Astrocyte (in vitro differentiated cells and primary cell): ENCODE results near the gene GSTCD. TPM values are rescaled to one million over a fixed set of nuclear protein-coding genes. Genes with fewer than 3 reads are reported as not detected.
"Not testable (repeated sequence)": the region's sequence is repeated elsewhere in the genome, so short reads cannot be mapped to it uniquely, and the experiment has no call there.

ENCODE experiments used
- DNase-seq: peaks from one replicate; pipeline ENCODE4 v3.0.0-alpha.2; 2010; ENCODE audit warnings: low read depth
- FAIRE-seq: peaks from 2 replicates; lab custom pipeline; 2011; peaks lifted over from hg19 to GRCh38; lab: Jason Lieb, UNC
- H2AFZ ChIP-seq: 2 replicates; pipeline ENCODE4 v1.6.0; 2012; ENCODE audit warnings: low read depth, low read length, inconsistent platforms
- H3K27ac ChIP-seq: 2 replicates; pipeline ENCODE4 v1.5.1; 2011; ENCODE audit warnings: low read depth, low read length, inconsistent platforms
- H3K27me3 ChIP-seq: 2 replicates; pipeline ENCODE4 v1.6.0; 2011; ENCODE audit warnings: low read length, inconsistent platforms; ENCODE audit not compliant: insufficient read depth
- H3K36me3 ChIP-seq: 2 replicates; pipeline ENCODE4 v1.5.1; 2011; ENCODE audit warnings: low read length, inconsistent platforms; ENCODE audit not compliant: insufficient read depth
- H3K4me1 ChIP-seq: 2 replicates; pipeline ENCODE4 v1.5.1; 2011; ENCODE audit warnings: low read length, inconsistent platforms; ENCODE audit not compliant: insufficient read depth
- H3K4me2 ChIP-seq: 2 replicates; pipeline ENCODE4 v1.6.0; 2012; ENCODE audit warnings: low read length, inconsistent platforms
- H3K4me3 ChIP-seq: 2 replicates; pipeline ENCODE4 v1.5.1; 2011; ENCODE audit warnings: low read depth, mild to moderate bottlenecking, low read length, inconsistent platforms; ENCODE audit not compliant: insufficient read depth
- H3K79me2 ChIP-seq: 2 replicates; pipeline ENCODE4 v1.6.0; 2012; ENCODE audit warnings: mild to moderate bottlenecking, low read length, inconsistent platforms; ENCODE audit not compliant: insufficient read depth
- H3K9ac ChIP-seq: 2 replicates; pipeline ENCODE4 v1.6.0; 2012; ENCODE audit warnings: mild to moderate bottlenecking, low read length, inconsistent platforms
- H3K9me3 ChIP-seq: 2 replicates; pipeline ENCODE4 v1.5.1; 2012; ENCODE audit warnings: low read depth, mild to moderate bottlenecking, low read length, inconsistent platforms; ENCODE audit not compliant: insufficient read depth
- H4K20me1 ChIP-seq: 2 replicates; pipeline ENCODE4 v1.6.0; 2012; ENCODE audit warnings: low read length, inconsistent platforms; ENCODE audit not compliant: insufficient read depth
- H3K27ac Mint-ChIP-seq: one replicate; pipeline ENCODE4 v1.8.0; 2021; ENCODE audit warnings: mild to moderate bottlenecking, mixed read lengths; ENCODE audit not compliant: unreplicated experiment
- H3K27me3 Mint-ChIP-seq: one replicate; pipeline ENCODE4 v1.8.0; 2021; ENCODE audit warnings: low read depth, mixed read lengths; ENCODE audit not compliant: unreplicated experiment
- H3K36me3 Mint-ChIP-seq: one replicate; pipeline ENCODE4 v1.8.0; 2021; ENCODE audit warnings: low read depth, mixed read lengths; ENCODE audit not compliant: unreplicated experiment
- H3K4me1 Mint-ChIP-seq: one replicate; pipeline ENCODE4 v1.8.0; 2021; ENCODE audit warnings: low read depth, mixed read lengths; ENCODE audit not compliant: unreplicated experiment
- H3K4me3 Mint-ChIP-seq: one replicate; pipeline ENCODE4 v1.8.0; 2021; ENCODE audit warnings: mild to moderate bottlenecking, moderate library complexity, mixed read lengths; ENCODE audit not compliant: unreplicated experiment
- H3K9me3 Mint-ChIP-seq: one replicate; pipeline ENCODE4 v1.8.0; 2021; ENCODE audit warnings: mild to moderate bottlenecking, mixed read lengths; ENCODE audit not compliant: unreplicated experiment
- EZH2 ChIP-seq: IDR thresholded peaks from 2 replicates; pipeline ENCODE4 v1.6.1; 2012; ENCODE audit warnings: mild to moderate bottlenecking, low read length, inconsistent platforms; ENCODE audit not compliant: insufficient read depth
- total RNA-seq: library from RNA; stranded (reverse); gene quantifications from 2 replicates; pipeline ENCODE4 v1.2.1, GENCODE V29; 2021
- TF ChIP-seq, protein P1 (sequence below): IDR thresholded peaks from 2 replicates; pipeline ENCODE4 v1.5.1; 2011; ENCODE audit warnings: low read depth, mild to moderate bottlenecking, inconsistent platforms, low read length, moderate library complexity; ENCODE audit not compliant: insufficient read depth

Gene GSTCD
- total RNA-seq, 1 donor from 2014 or later, result 12.3 TPM

DNA sequence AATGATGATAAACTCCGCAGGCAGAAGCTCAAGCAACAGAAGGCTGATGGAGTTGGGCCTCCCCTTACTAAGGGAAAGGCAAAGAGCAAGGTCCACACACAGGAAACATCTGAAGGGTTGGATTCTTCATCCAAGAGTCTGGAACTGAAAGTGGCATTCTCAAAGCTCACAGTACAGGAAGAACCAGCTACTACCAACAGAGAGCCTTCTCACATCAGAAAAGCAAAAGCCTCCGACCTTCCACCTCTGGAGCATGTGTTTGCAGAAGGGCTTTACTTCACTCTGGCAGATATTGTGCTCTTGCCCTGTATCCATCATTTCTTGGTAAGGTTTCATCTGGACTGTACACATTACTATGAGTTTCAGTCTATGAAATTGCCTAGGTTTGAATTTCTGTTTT lies 10.6 kb downstream of the GSTCD start:
- H3K27ac Mint-ChIP-seq, result no peak overlapping the region
- H3K4me3 Mint-ChIP-seq, result no peak overlapping the region
- H3K4me2 ChIP-seq, result no peak overlapping the region
- peaks cover 4% of the 10 kb centered on the region for H3K36me3 Mint-ChIP-seq
- no peak for FAIRE-seq
- H3K4me3 ChIP-seq, result no peak overlapping the region
- no peaks in the 10 kb centered on the region for H3K36me3 ChIP-seq
- no peaks in the 10 kb centered on the region for H3K9me3 ChIP-seq
- peaks cover 2% of the 10 kb centered on the region for H3K4me1 ChIP-seq
- no peaks in the 10 kb centered on the region for H3K27me3 ChIP-seq
- H3K27me3 Mint-ChIP-seq, result no peaks in the 10 kb centered on the region
- H3K27ac ChIP-seq, result no peak overlapping the region
- TF ChIP-seq EZH2, result no peak
- TF ChIP-seq, protein P1, sequence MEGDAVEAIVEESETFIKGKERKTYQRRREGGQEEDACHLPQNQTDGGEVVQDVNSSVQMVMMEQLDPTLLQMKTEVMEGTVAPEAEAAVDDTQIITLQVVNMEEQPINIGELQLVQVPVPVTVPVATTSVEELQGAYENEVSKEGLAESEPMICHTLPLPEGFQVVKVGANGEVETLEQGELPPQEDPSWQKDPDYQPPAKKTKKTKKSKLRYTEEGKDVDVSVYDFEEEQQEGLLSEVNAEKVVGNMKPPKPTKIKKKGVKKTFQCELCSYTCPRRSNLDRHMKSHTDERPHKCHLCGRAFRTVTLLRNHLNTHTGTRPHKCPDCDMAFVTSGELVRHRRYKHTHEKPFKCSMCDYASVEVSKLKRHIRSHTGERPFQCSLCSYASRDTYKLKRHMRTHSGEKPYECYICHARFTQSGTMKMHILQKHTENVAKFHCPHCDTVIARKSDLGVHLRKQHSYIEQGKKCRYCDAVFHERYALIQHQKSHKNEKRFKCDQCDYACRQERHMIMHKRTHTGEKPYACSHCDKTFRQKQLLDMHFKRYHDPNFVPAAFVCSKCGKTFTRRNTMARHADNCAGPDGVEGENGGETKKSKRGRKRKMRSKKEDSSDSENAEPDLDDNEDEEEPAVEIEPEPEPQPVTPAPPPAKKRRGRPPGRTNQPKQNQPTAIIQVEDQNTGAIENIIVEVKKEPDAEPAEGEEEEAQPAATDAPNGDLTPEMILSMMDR, result no peak
- H3K4me1 Mint-ChIP-seq, result no peaks in the 10 kb centered on the region
- H4K20me1 ChIP-seq, result peaks cover under 1% of the 10 kb centered on the region
- H2AFZ ChIP-seq, result no peak overlapping the region
- H3K9ac ChIP-seq, result no peak overlapping the region
- peaks cover 2% of the 10 kb centered on the region for H3K79me2 ChIP-seq
- DNase-seq, result no peak
- no peaks in the 10 kb centered on the region for H3K9me3 Mint-ChIP-seq

DNA sequence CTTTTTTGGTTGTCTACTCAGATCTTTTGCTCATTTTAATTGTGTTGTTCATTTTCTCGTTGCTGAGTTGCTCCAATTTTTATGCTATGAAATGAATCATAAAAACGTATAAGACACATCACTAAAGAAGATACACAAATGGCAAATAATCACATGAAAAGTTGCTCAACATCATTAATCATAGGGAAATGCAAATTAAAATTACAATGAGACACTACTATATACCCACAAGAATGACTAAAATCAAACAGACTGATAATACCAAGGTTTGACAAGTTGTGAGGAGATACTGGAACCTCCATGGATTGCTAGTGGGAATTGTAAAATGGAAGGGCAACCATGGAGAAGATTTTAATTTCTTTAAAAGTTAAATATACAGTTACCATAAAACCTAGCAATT lies 17.0 kb downstream of the GSTCD start:
- H3K27ac Mint-ChIP-seq, result no peak overlapping the region
- Histone ChIP-seq H3K9me3 (no peaks in the 10 kb centered on the region), H3K9ac (no peak overlapping the region), H3K36me3 (no peaks in the 10 kb centered on the region), H3K27ac (no peak overlapping the region), H3K79me2 (no peaks in the 10 kb centered on the region), H3K4me3 (no peak overlapping the region), H4K20me1 (no peaks in the 10 kb centered on the region), H3K27me3 (no peaks in the 10 kb centered on the region), H3K4me2 (no peak overlapping the region), H2AFZ (no peak overlapping the region), H3K4me1 (no peaks in the 10 kb centered on the region)
- H3K36me3 Mint-ChIP-seq, result peaks cover 7% of the 10 kb centered on the region
- no peaks in the 10 kb centered on the region for H3K4me1 Mint-ChIP-seq
- DNase-seq (no peak), FAIRE-seq (no peak)
- no peak overlapping the region for H3K4me3 Mint-ChIP-seq
- no peak for TF ChIP-seq EZH2
- TF ChIP-seq, protein P1, result no peak
- no peaks in the 10 kb centered on the region for H3K27me3 Mint-ChIP-seq
- peaks cover 3% of the 10 kb centered on the region for H3K9me3 Mint-ChIP-seq

DNA sequence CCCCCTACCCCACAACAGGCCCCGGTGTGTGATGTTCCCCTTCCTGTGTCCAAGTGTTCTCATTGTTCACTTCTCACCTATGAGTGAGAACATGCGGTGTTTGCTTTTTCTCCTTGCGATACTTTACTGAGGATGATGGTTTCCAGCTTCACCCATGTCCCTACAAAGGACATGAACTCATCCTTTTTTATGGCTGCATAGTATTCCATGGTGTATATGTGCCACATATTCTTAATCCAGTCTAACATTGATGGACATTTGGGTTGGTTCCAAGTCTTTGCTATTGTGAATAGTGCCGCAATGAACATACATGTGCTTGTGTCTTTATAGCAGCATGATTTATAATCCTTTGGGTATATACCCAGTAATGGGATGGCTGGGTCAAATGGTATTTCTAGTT lies 21.3 kb downstream of the GSTCD start:
- not testable (repeated sequence) for H3K9ac ChIP-seq, H2AFZ ChIP-seq, H3K4me3 Mint-ChIP-seq, H3K4me1 Mint-ChIP-seq, H3K9me3 ChIP-seq, H3K79me2 ChIP-seq, FAIRE-seq, H3K27ac ChIP-seq, H3K4me1 ChIP-seq, H3K4me2 ChIP-seq, H3K27me3 Mint-ChIP-seq, H3K4me3 ChIP-seq, H3K27ac Mint-ChIP-seq, H4K20me1 ChIP-seq, H3K27me3 ChIP-seq, DNase-seq, H3K36me3 ChIP-seq
- peaks cover 19% of the 10 kb centered on the region for H3K9me3 Mint-ChIP-seq
- H3K36me3 Mint-ChIP-seq, result peaks cover 23% of the 10 kb centered on the region

DNA sequence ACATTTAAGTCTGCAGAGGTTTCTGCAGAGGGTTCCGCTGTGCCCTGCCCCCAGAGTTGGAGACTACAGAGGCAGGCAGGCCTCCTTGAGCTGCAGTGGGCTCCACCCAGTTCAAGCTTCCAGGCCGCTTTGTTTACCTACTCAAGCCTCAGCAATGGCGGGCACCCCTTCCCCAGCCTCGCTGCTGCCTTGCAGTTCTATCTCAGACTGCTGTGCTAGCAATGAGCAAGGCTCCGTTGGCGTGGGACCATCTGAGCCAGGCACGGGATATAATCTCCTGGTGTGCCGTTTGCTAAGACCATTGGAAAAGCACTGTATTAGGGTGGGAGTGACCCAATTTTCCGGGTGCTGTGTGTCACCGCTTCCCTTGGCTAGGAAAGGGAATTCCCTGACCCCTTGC lies 26.6 kb downstream of the GSTCD start:
- H3K79me2 ChIP-seq, H3K4me1 ChIP-seq, H3K4me3 Mint-ChIP-seq, H3K27ac Mint-ChIP-seq, DNase-seq, H3K4me2 ChIP-seq, H3K9me3 ChIP-seq, H3K27ac ChIP-seq, H3K9ac ChIP-seq, H3K27me3 Mint-ChIP-seq, FAIRE-seq, H3K36me3 ChIP-seq, H3K27me3 ChIP-seq, H3K4me3 ChIP-seq, H2AFZ ChIP-seq, H3K4me1 Mint-ChIP-seq, H4K20me1 ChIP-seq: not testable (repeated sequence)
- Mint-ChIP-seq H3K36me3 (peaks cover 35% of the 10 kb centered on the region), H3K9me3 (peaks cover 35% of the 10 kb centered on the region)
